Memory B cell (primary cell): ENCODE results near the gene SERPINB13.

Source experiments
- ATAC-seq: fragments of 150-1000 bp; cut with Tn5 transposase; 2 replicates; pipeline ENCODE4 v1.10.0; 2021; ENCODE audit warnings: low read depth, mild to moderate bottlenecking, moderate library complexity
- DNase-seq, 2 donors: peaks; one replicate each; pipeline ENCODE4 v3.0.0; 2022; ENCODE audit warnings: low spot score in 2 of 2
- H3K27ac Mint-ChIP-seq: one replicate; pipeline ENCODE4 v1.8.0; 2022; ENCODE audit warnings: mild to moderate bottlenecking, moderate library complexity, mixed read lengths
- H3K27me3 Mint-ChIP-seq: one replicate; pipeline ENCODE4 v1.8.0; 2022; ENCODE audit warnings: mixed read lengths
- H3K36me3 Mint-ChIP-seq: one replicate; pipeline ENCODE4 v1.8.0; 2022; ENCODE audit warnings: mild to moderate bottlenecking, mixed read lengths
- H3K4me1 Mint-ChIP-seq: one replicate; pipeline ENCODE4 v1.8.0; 2022; ENCODE audit warnings: mixed read lengths
- H3K4me3 Mint-ChIP-seq: one replicate; pipeline ENCODE4 v1.8.0; 2022; ENCODE audit warnings: mild to moderate bottlenecking, moderate library complexity, mixed read lengths
- H3K9me3 Mint-ChIP-seq: one replicate; pipeline ENCODE4 v1.8.0; 2022; ENCODE audit warnings: mixed read lengths

Gene SERPINB13

DNA sequence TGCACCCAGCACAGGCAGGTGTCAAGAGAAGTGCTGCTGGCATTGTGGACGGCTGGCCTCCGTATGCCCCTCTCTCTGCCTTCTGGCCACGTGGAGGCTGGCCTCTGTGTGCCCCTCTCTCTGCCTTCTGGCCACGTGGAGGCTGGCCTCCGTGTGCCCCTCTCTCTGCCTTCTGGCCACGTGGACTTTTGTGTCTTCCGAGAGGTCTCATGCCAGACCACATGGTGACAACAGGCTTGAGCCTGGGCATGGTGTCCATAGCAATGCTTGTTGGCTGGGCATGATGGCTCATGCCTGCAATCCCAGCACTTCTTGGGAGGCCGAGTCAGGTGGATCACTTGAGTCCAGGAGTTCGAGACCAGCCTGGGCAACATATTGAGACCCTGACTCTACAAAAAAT, 19.3 kb upstream of the SERPINB13 start:
- Mint-ChIP-seq H3K4me3 (no peak overlapping the region), H3K36me3 (no peaks in the 10 kb centered on the region), H3K27ac (no peak overlapping the region), H3K4me1 (no peaks in the 10 kb centered on the region), H3K27me3 (peaks cover 6% of the 10 kb centered on the region), H3K9me3 (no peaks in the 10 kb centered on the region)
- ATAC-seq: no peak
- no peak for DNase-seq

DNA sequence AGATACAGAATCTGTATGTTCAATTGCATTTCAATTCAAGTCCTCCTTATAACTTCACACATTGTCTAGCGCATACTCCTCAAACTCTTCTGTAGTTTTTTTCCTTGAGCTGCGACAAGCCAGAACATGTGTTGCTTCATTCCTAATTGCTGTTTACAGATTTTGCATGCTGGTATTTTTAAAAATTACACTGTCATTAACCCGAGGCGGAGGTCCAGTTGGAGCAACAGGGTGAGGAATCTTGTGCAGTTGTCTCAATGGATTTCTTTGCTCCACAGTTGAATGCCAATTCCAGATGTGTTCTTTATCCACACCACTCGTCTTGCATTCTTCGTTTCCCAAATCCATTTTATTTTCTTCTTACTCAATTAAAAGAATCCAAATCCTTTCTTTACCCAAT, 16.4 kb upstream of the SERPINB13 start:
- Mint-ChIP-seq H3K4me3 (no peak overlapping the region), H3K27me3 (peaks cover 6% of the 10 kb centered on the region), H3K4me1 (no peaks in the 10 kb centered on the region), H3K9me3 (no peaks in the 10 kb centered on the region), H3K27ac (no peak overlapping the region), H3K36me3 (no peaks in the 10 kb centered on the region)
- ATAC-seq (no peak), DNase-seq (no peak)

DNA sequence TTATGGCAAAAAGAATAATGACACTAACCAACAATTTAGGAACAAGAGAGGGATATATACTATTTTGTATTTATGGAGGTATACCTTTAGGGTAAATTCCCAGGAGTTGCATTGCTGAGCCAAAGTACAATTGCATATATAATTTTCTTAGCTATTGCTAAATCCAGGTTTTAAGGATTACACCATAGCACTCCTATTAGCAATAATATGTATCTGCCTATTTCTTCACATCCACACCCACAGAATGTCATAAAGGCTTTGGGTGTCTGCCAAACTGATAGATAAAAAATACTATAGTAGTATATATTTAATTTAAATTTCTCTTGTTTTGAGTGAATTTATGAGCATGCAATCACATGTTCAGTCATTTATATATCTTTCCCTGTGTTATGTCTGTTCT, 11.5 kb upstream of the SERPINB13 start:
- no peak overlapping the region for H3K27ac Mint-ChIP-seq
- no peak overlapping the region for H3K4me3 Mint-ChIP-seq

DNA sequence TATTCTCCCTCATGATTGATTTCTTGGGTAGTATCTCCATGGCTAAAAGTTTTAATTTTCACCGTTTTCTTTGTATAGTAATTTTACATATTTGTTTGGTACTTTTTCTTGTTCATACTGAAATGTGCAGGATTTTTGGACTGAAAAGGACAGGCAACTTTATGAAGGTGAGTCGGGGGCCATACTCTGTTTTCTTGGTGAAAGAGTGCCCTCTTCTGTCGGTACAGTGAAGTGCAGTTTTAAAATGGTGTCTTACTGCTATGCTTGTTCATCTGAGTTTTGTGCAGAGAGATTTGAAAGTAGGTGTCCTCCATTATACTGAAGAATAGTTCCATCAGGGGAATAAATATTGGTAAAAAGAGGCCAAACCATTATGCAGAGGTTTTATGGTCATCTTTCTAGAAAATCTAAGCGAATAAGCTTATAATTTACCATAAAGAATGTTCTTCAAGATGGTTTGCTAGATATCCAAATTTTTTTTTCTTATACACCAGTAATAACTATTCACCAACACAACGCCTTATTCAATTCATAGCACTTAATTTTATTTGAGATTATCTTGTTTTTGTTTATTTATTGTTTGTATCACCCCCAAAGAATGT, 8.7 kb upstream of the SERPINB13 start:
- Mint-ChIP-seq H3K36me3 (no peaks in the 10 kb centered on the region), H3K27ac (no peak overlapping the region), H3K9me3 (no peaks in the 10 kb centered on the region), H3K4me1 (no peaks in the 10 kb centered on the region), H3K4me3 (no peak overlapping the region), H3K27me3 (peaks cover 4% of the 10 kb centered on the region)
- ATAC-seq (no peak), DNase-seq (peak in 1 of 2 donors; percentile 3)

More for the DNA sequence above, 11.5 kb upstream of the SERPINB13 start:
- no peak for DNase-seq
- ATAC-seq: no peak
- no peaks in the 10 kb centered on the region for H3K36me3 Mint-ChIP-seq
- no peaks in the 10 kb centered on the region for H3K4me1 Mint-ChIP-seq
- no peaks in the 10 kb centered on the region for H3K9me3 Mint-ChIP-seq
- H3K27me3 Mint-ChIP-seq: no peaks in the 10 kb centered on the region

DNA sequence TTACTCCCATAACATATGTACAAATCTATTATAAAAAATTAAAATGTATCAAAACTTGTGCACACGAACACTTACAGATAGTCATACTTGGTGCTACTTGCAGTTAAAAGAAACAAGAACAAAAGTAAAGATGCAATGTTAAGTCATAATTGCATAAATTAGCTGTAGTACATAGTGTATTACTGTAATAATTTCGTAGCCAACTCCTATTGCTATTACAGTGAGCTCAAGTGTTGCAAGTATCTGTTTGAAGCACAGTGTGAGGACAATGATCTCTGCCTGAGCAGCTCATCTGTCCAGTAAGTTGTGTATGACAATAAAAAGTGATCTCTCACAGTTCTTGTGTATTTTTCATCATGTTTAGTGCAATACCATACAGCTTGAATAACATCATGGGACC, 7.5 kb upstream of the SERPINB13 start:
- DNase-seq: no peak
- Mint-ChIP-seq H3K27ac (no peak overlapping the region), H3K9me3 (no peaks in the 10 kb centered on the region), H3K27me3 (peaks cover 5% of the 10 kb centered on the region), H3K36me3 (no peaks in the 10 kb centered on the region), H3K4me3 (no peak overlapping the region), H3K4me1 (no peaks in the 10 kb centered on the region)
- ATAC-seq: no peak

DNA sequence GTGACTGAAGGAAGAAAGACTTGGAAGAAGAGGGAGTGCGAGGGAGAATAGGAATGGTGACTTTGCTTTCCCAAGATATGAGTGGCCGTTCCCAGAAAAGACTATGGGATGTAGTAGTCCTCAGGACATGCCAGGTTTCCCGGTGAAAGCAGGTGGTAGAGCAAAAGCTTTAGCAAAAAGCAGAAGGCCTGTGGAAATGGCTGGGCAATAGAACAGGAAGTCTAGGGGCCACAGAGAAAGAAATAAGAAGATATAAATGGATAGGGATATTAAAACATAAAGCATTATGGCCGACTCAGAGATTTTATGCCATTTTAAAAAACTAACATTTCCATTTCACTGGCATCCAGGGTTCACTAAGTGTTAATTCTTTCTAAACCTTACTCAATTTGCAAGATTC, 1.2 kb upstream of the SERPINB13 start:
- peaks cover 11% of the 10 kb centered on the region for H3K27me3 Mint-ChIP-seq
- H3K36me3 Mint-ChIP-seq: no peaks in the 10 kb centered on the region
- ATAC-seq (no peak), DNase-seq (no peak)
- no peak overlapping the region for H3K4me3 Mint-ChIP-seq
- H3K4me1 Mint-ChIP-seq: no peaks in the 10 kb centered on the region
- H3K9me3 Mint-ChIP-seq: no peaks in the 10 kb centered on the region
- H3K27ac Mint-ChIP-seq: no peak overlapping the region

DNA sequence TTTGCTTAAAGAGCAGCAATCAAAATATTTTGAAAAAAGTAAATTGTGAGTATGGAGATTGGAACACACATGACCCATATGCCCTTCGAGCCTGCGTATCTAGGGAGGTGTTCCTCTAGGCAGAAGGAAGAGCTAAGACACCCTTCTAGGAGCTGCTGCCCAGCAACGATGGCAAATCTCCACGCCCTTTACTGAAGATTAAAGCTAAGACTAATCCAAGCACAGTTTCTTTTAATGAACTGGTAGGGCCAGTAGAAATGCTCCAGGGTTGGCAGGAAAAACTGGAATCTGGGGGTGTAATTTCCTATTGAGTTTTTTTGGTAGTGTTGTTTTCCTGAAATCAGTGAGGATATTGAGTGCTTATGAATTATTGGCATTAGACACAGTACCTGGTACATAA, 712 bp upstream of the SERPINB13 start:
- ATAC-seq: no peak
- no peak overlapping the region for H3K4me3 Mint-ChIP-seq
- no peak for DNase-seq
- H3K4me1 Mint-ChIP-seq: no peaks in the 10 kb centered on the region
- H3K36me3 Mint-ChIP-seq: no peaks in the 10 kb centered on the region
- H3K9me3 Mint-ChIP-seq: peaks cover 1% of the 10 kb centered on the region
- H3K27me3 Mint-ChIP-seq: peaks cover 9% of the 10 kb centered on the region
- no peak overlapping the region for H3K27ac Mint-ChIP-seq

DNA sequence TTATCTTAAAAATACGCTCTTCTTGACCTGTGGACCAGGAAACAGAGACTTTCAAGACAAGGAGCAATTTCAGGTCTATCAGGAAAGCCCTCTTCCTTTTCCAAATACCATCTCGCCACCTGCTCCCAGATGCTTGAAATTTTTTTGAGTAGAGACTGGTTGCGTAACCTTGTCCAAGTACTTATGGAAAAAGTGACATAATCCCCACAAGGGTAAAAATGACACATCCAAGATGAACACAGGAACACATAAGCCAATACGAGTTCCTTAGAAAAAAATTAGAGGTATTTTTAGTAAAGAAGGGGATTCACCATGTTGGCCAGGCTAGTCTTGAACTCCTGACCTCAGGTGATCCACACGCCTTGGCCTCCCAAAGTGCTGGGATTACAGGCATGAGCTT, 1.8 kb downstream of the SERPINB13 start:
- ATAC-seq (no peak), DNase-seq (no peak)
- H3K4me1 Mint-ChIP-seq: no peaks in the 10 kb centered on the region
- peaks cover 7% of the 10 kb centered on the region for H3K27me3 Mint-ChIP-seq
- no peak overlapping the region for H3K4me3 Mint-ChIP-seq
- no peak overlapping the region for H3K27ac Mint-ChIP-seq
- H3K36me3 Mint-ChIP-seq: no peaks in the 10 kb centered on the region
- H3K9me3 Mint-ChIP-seq: peaks cover 1% of the 10 kb centered on the region

DNA sequence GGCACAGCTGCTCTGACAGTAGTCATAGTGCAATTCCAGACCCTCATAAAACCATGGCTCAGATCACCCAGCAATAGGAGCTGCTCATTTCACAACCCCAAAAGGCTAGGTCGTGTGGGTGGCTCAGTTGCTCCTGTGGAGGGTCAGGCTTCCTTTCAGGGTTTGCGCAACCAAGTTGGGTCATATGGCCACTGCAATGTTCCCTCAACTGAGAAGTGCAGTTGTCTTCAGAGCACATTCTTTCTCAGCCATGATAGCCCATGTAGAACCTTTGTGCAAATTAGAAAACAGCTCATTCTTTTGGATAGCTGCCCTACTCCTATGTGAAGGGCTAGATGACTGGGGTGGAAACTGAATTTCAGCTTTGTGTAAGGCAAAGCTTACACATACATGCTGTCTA, 3.2 kb downstream of the SERPINB13 start:
- Mint-ChIP-seq H3K4me1 (no peaks in the 10 kb centered on the region), H3K36me3 (no peaks in the 10 kb centered on the region), H3K9me3 (peaks cover 1% of the 10 kb centered on the region), H3K4me3 (no peak overlapping the region), H3K27me3 (peaks cover 5% of the 10 kb centered on the region), H3K27ac (no peak overlapping the region)
- ATAC-seq (no peak), DNase-seq (no peak)

DNA sequence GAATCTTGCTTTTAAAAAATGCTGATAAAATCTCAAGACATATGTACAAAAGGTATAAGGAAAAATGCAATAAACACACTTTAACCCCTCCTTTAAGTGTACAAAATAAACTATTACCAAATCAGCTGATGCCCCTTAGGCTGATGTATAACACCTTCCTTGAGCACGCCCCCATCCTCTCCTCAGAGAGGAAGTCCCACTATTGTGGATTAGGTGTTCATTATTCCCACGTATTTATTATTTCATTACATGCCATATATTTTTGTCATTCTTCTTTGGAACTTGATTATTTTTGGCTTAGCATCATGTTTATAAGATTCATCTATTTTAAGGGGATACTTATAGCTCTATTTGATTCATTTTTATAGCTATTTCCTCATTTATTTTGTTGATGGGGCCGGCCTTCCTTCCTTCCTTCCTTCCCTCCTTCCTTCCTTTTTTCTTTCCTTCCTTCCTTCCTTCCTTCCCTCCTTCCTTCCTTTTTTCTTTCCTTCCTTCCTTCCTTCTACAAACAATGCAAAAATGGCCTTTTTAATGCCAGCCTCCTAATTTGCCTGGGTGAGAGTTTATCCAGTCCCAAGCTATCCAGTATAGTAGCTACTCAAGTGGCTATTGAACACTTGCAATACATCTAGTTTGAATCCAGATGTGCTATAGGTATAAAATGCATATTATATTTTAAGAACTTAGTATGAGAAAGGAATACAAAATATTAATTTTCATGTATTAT, 4.0 kb downstream of the SERPINB13 start:
- H3K27ac Mint-ChIP-seq: no peak overlapping the region
- no peak for DNase-seq
- no peaks in the 10 kb centered on the region for H3K36me3 Mint-ChIP-seq
- H3K4me1 Mint-ChIP-seq: no peaks in the 10 kb centered on the region
- H3K27me3 Mint-ChIP-seq: no peaks in the 10 kb centered on the region
- no peak overlapping the region for H3K4me3 Mint-ChIP-seq
- ATAC-seq: no peak
- peaks cover 1% of the 10 kb centered on the region for H3K9me3 Mint-ChIP-seq

DNA sequence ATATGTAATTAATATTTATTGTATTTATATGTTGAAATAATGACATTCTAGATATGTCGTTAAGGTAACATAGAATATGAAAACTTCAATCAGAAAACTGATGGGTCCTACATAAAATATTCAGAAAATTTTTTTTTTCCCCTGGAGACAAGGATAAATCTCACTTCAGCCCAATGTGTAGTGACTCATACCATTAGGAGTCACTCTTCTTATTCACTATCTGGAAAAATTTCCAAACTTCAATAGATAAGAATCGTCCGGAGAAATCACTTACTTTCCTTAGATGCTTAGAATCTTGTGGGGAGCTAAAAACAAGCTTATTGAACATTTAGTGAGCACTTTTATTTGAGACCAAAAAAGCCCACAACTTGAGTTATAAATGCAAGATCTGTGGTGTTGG, 4.6 kb downstream of the SERPINB13 start:
- Mint-ChIP-seq H3K9me3 (peaks cover 1% of the 10 kb centered on the region), H3K4me3 (no peak overlapping the region), H3K36me3 (no peaks in the 10 kb centered on the region), H3K27me3 (no peaks in the 10 kb centered on the region), H3K27ac (no peak overlapping the region), H3K4me1 (no peaks in the 10 kb centered on the region)
- no peak for ATAC-seq
- no peak for DNase-seq

DNA sequence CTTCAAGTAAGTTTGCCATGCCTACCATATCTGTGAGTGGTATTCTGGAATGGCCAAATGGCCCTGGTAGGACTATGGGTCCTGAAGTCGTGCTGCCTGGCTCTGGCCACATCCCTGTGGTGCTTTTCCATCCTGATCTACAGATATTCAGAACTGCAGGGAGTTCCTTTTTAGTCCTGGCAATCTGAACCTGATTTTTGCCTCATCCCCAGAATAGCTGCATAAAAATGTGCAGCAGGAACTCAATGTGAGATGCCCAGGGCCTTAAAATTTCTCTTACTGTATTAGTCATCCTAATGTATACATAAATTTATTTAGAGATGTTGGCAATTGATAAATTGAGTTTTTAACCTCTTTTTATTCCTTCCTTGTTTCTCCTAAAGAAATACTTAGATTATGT, 5.3 kb downstream of the SERPINB13 start:
- Mint-ChIP-seq H3K27me3 (no peaks in the 10 kb centered on the region), H3K4me3 (no peak overlapping the region), H3K36me3 (no peaks in the 10 kb centered on the region), H3K4me1 (no peaks in the 10 kb centered on the region), H3K27ac (no peak overlapping the region), H3K9me3 (peaks cover 1% of the 10 kb centered on the region)
- DNase-seq (no peak), ATAC-seq (no peak)

DNA sequence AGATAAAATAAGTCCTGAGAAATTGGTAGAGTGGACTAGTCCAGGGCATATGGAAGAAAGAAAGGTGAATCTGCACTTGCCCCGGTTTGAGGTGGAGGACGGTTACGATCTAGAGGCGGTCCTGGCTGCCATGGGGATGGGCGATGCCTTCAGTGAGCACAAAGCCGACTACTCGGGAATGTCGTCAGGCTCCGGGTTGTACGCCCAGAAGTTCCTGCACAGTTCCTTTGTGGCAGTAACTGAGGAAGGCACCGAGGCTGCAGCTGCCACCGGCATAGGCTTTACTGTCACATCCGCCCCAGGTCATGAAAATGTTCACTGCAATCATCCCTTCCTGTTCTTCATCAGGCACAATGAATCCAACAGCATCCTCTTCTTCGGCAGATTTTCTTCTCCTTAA, 9.8 kb downstream of the SERPINB13 start:
- Mint-ChIP-seq H3K36me3 (no peaks in the 10 kb centered on the region), H3K4me3 (no peak overlapping the region), H3K9me3 (no peaks in the 10 kb centered on the region), H3K27me3 (no peaks in the 10 kb centered on the region), H3K4me1 (no peaks in the 10 kb centered on the region), H3K27ac (no peak overlapping the region)
- ATAC-seq: no peak
- no peak for DNase-seq

DNA sequence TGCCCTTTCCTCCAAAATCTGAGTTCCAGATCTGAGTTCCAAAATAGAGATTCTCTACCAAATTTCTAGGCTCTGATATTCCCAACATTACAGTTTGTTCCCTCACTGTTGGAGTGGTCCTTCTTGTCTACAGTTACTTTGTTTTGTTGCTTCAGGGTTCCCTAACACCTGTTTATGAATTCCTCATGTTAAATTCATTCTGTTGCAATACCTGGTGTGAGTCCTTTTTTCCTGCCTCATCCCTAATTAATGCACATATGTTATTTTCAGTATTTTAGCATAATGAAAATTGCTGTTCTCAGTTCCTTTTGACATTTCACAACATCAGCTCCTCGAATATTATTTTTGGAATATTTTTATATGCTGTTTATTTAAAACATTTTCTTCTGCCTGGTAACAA, 16.2 kb downstream of the SERPINB13 start:
- Mint-ChIP-seq H3K4me1 (no peaks in the 10 kb centered on the region), H3K36me3 (no peaks in the 10 kb centered on the region), H3K4me3 (no peak overlapping the region), H3K27me3 (no peaks in the 10 kb centered on the region), H3K9me3 (peaks cover 2% of the 10 kb centered on the region), H3K27ac (no peak overlapping the region)
- ATAC-seq: no peak
- DNase-seq: no peak

DNA sequence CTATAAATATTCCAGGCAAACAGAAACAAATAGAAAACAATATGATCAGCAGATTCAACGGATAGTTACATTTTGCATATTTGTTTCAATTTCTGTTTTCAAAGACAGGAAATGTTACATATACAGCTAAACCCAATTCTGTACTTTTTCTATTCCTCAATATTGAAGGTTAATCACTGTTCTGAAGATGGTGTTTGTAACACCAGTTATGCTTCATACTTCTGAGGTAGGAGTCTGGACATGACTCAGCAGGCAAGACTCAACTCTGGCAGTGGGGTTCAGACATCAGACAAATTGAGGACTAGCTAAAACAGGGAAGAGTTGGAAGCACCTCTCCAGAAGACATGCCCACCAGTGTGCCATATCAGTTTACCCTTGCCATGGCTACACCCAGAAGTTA, 16.6 kb downstream of the SERPINB13 start:
- Mint-ChIP-seq H3K9me3 (peaks cover 2% of the 10 kb centered on the region), H3K36me3 (no peaks in the 10 kb centered on the region), H3K4me1 (no peaks in the 10 kb centered on the region), H3K27ac (no peak overlapping the region), H3K27me3 (no peaks in the 10 kb centered on the region), H3K4me3 (no peak overlapping the region)
- ATAC-seq (no peak), DNase-seq (no peak)
